A673 (cell line): ENCODE results near the gene HMG20B. TPM values are rescaled to one million over a fixed set of nuclear protein-coding genes. Genes with fewer than 3 reads are reported as not detected.

Experiments used
- BruUV-seq: library from RNA; stranded (reverse); fragments of 400-500 nt; replicated peaks from 2 replicates; lab custom pipeline; 2021; lab: Mats Ljungman, UMichigan
- CTCF ChIA-PET: fragments of 300-600 bp; sonication (Branson Sonifier 250); formaldehyde crosslinking; loops from one replicate; lab custom pipeline; 2022; ENCODE audit warnings: antibody characterized with exemption; lab: Charles Lee
- POLR2A ChIA-PET: fragments of 300-600 bp; sonication (Branson Sonifier 250); formaldehyde crosslinking; loops from one replicate; lab custom pipeline; 2022; ENCODE audit warnings: antibody characterized with exemption; ENCODE audit not compliant: low non-redundant PET; lab: Charles Lee
- DNase-seq: peaks from one replicate; pipeline ENCODE4 v3.0.0-alpha.2; 2015; ENCODE audit warnings: low spot score
- H3K27ac ChIP-seq: fragments of 200-600 bp; sonication (generic); 2 replicates; pipeline ENCODE4 v1.5.1; 2016; ENCODE audit warnings: mixed run types, low read depth, mild to moderate bottlenecking, mixed read lengths, antibody characterized with exemption, low read length; ENCODE audit not compliant: poor library complexity, severe bottlenecking
- H3K27me3 ChIP-seq: fragments of 200-600 bp; sonication (generic); replicated peaks from 2 replicates; pipeline ENCODE4 v1.6.1; 2017; ENCODE audit warnings: mixed run types, low read depth, mild to moderate bottlenecking, mixed read lengths, antibody characterized with exemption, low read length; ENCODE audit not compliant: insufficient read depth, poor library complexity
- H3K36me3 ChIP-seq: fragments of 200-600 bp; sonication (generic); 2 replicates; pipeline ENCODE4 v1.6.1; 2016; ENCODE audit warnings: mixed run types, mild to moderate bottlenecking, mixed read lengths, antibody characterized with exemption, low read length; ENCODE audit not compliant: insufficient read depth, poor library complexity, severe bottlenecking
- H3K4me1 ChIP-seq: fragments of 200-600 bp; sonication (generic); 2 replicates; pipeline ENCODE4 v1.6.1; 2017; ENCODE audit warnings: mixed run types, mild to moderate bottlenecking, mixed read lengths, antibody characterized with exemption, low read length; ENCODE audit not compliant: insufficient read depth, poor library complexity, severe bottlenecking
- H3K4me3 ChIP-seq: fragments of 200-600 bp; sonication (generic); 2 replicates; pipeline ENCODE4 v1.5.1; 2016; ENCODE audit warnings: low read depth, mixed run types, mild to moderate bottlenecking, mixed read lengths, low read length; ENCODE audit not compliant: poor library complexity, severe bottlenecking
- H3K9me3 ChIP-seq: fragments of 200-600 bp; sonication (generic); 2 replicates; pipeline ENCODE4 v1.6.1; 2016; ENCODE audit warnings: mixed run types, low read depth, mild to moderate bottlenecking, mixed read lengths, antibody characterized with exemption, low read length; ENCODE audit not compliant: poor library complexity, severe bottlenecking
- CTCF ChIP-seq: fragments of 300-800, 200-600 bp; sonication (generic); conservative IDR thresholded peaks from 2 replicates; pipeline ENCODE4 v1.5.1; 2017; ENCODE audit warnings: low read depth, mild to moderate bottlenecking, antibody characterized with exemption, low read length, moderate library complexity, mixed read lengths
- EZH2 ChIP-seq: fragments of 200-600 bp; sonication (generic); IDR thresholded peaks from 2 replicates; pipeline ENCODE4 v1.6.1; 2017; ENCODE audit warnings: borderline replicate concordance, low read depth, mild to moderate bottlenecking, mixed read lengths, antibody characterized with exemption, low read length; ENCODE audit not compliant: poor library complexity, severe bottlenecking
- intact Hi-C: fragments of 100-400 bp; cut with micrococcal nuclease; formaldehyde crosslinking; loops from one replicate; pipeline ENCODE4 v1.10.0; 2022; ENCODE audit not compliant: unreplicated experiment
- total RNA-seq: library from RNA; stranded (reverse); gene quantifications from 2 replicates; pipeline ENCODE4 v1.2.3, GENCODE V29; 2021

HMG20B gene
- total RNA-seq, 1 experiment from 2014 or later = 53.9 TPM

- ChIA-PET POLR2A (no interaction called here), CTCF (no interaction called here)
These were observed 27.0 kb downstream of the HMG20B start for GRCh38 chr19:3599776-3600187.

GRCh38 chr19:3601021-3601420 lies 28.3 kb downstream of the HMG20B start:
- H3K4me1 ChIP-seq = peaks cover 5% of the 10 kb centered on the region
- no peaks in the 10 kb centered on the region for H3K27me3 ChIP-seq
- no peak for DNase-seq
- TF ChIP-seq CTCF = no peak
- no peak for TF ChIP-seq EZH2
- H3K27ac ChIP-seq = no peak overlapping the region
- intact Hi-C loops = no loop called here
- no peak overlapping the region for H3K4me3 ChIP-seq
- H3K36me3 ChIP-seq = no peaks in the 10 kb centered on the region
- CTCF ChIA-PET = interaction anchor here (0.6 kb wide), 1 partner anchor 640 kb away, joined by 3 read pairs; no protein-coding TSS in a partner anchor
- H3K9me3 ChIP-seq = no peaks in the 10 kb centered on the region
- POLR2A ChIA-PET = no interaction called here
- no TSS peak for BruUV-seq

More at GRCh38 chr19:3599776-3600187, 27.0 kb downstream of the HMG20B start:
- no peak overlapping the region for H3K4me3 ChIP-seq
- H3K27ac ChIP-seq = no peak overlapping the region
- H3K9me3 ChIP-seq = no peaks in the 10 kb centered on the region
- no peaks in the 10 kb centered on the region for H3K36me3 ChIP-seq
- no TSS peak for BruUV-seq
- no peak for DNase-seq
- intact Hi-C loops = no loop called here
- H3K27me3 ChIP-seq = no peaks in the 10 kb centered on the region
- H3K4me1 ChIP-seq = peaks cover 1% of the 10 kb centered on the region
- TF ChIP-seq EZH2 (no peak), CTCF (no peak)

GRCh38 chr19:3603121-3603811 lies 30.5 kb downstream of the HMG20B start:
- peaks cover 11% of the 10 kb centered on the region for H3K4me1 ChIP-seq
- no peak for TF ChIP-seq EZH2
- TF ChIP-seq CTCF = no peak
- ChIA-PET POLR2A (no interaction called here), CTCF (no interaction called here)
- no TSS peak for BruUV-seq
- no peaks in the 10 kb centered on the region for H3K9me3 ChIP-seq
- H3K27me3 ChIP-seq = no peaks in the 10 kb centered on the region
- DNase-seq = no peak
- intact Hi-C loops = no loop called here
- no peak overlapping the region for H3K27ac ChIP-seq
- H3K36me3 ChIP-seq = no peaks in the 10 kb centered on the region
- no peak overlapping the region for H3K4me3 ChIP-seq
